ENCODE data around the gene SLC30A2. TPM values are rescaled to one million over a fixed set of nuclear protein-coding genes. Genes with fewer than 3 reads are reported as not detected.

The SLC30A2 gene
- total RNA-seq, 2 donors from 2014 or later, result not detected

GRCh38 chr1:26005434-26006105 lies 40.3 kb downstream of the SLC30A2 start:
- Mint-ChIP-seq H3K27me3 (peaks cover 42% of the 10 kb centered on the region), H3K4me3 (no peak overlapping the region), H3K36me3 (ENCODE audit: low read depth) (peaks cover 3% of the 10 kb centered on the region), H3K27ac (no peak overlapping the region), H3K4me1 (peaks cover 9% of the 10 kb centered on the region)
- ATAC-seq (no peak), DNase-seq (no peak)
- no peaks in the 10 kb centered on the region for H3K9me3 ChIP-seq (ENCODE audit: control insufficient read depth, low read length, poor library complexity, severe bottlenecking)

- H3K9me3 ChIP-seq (ENCODE audit: control insufficient read depth, low read length, poor library complexity, severe bottlenecking), result no peaks in the 10 kb centered on the region
These were observed 42.2 kb downstream of the SLC30A2 start for GRCh38 chr1:26003756-26004155.

GRCh38 chr1:26003262-26003661 lies 42.7 kb downstream of the SLC30A2 start:
- no peaks in the 10 kb centered on the region for H3K9me3 ChIP-seq (ENCODE audit: control insufficient read depth, low read length, poor library complexity, severe bottlenecking)
- Mint-ChIP-seq H3K4me3 (no peak overlapping the region), H3K27me3 (peaks cover 37% of the 10 kb centered on the region), H3K27ac (no peak overlapping the region), H3K36me3 (ENCODE audit: low read depth) (peaks cover 3% of the 10 kb centered on the region), H3K4me1 (peaks cover 15% of the 10 kb centered on the region)
- DNase-seq, result no peak
- ATAC-seq, result no peak

More at GRCh38 chr1:26003756-26004155, 42.2 kb downstream of the SLC30A2 start:
- H3K36me3 Mint-ChIP-seq (ENCODE audit: low read depth), result peaks cover 3% of the 10 kb centered on the region
- peaks cover 37% of the 10 kb centered on the region for H3K27me3 Mint-ChIP-seq
- peaks cover 11% of the 10 kb centered on the region for H3K4me1 Mint-ChIP-seq
- DNase-seq, result no peak
- no peak for ATAC-seq
- no peak overlapping the region for H3K27ac Mint-ChIP-seq
- no peak overlapping the region for H3K4me3 Mint-ChIP-seq

GRCh38 chr1:25999041-25999800 lies 46.7 kb downstream of the SLC30A2 start:
- Mint-ChIP-seq H3K27me3 (peaks cover 17% of the 10 kb centered on the region), H3K27ac (no peak overlapping the region), H3K4me1 (peaks cover 23% of the 10 kb centered on the region), H3K4me3 (no peak overlapping the region), H3K36me3 (ENCODE audit: low read depth) (peaks cover under 1% of the 10 kb centered on the region)
- no peak for ATAC-seq
- DNase-seq, result no peak
- no peaks in the 10 kb centered on the region for H3K9me3 ChIP-seq (ENCODE audit: control insufficient read depth, low read length, poor library complexity, severe bottlenecking)

GRCh38 chr1:25997828-25998761 lies 47.8 kb downstream of the SLC30A2 start, which contains the start of gene PAFAH2:
Gene PAFAH2, minus strand, starts transcription at chr1:25998063. Its CDS starts 7,247 bp downstream, at chr1:25990816.
- Mint-ChIP-seq H3K4me1 (peaks cover 22% of the 10 kb centered on the region), H3K4me3 (peak within 1 kb of the TSS; percentile 98), H3K36me3 (ENCODE audit: low read depth) (no peaks in the 10 kb centered on the region), H3K27me3 (peaks cover 10% of the 10 kb centered on the region), H3K27ac (peak within 1 kb of the TSS; percentile 98)
- ATAC-seq (peak; percentile 97), DNase-seq (peak; percentile 88 to 94 (median 93))
- H3K9me3 ChIP-seq (ENCODE audit: control insufficient read depth, low read length, poor library complexity, severe bottlenecking), result no peaks in the 10 kb centered on the region

GRCh38 chr1:25996966-25997827 lies 48.7 kb downstream of the SLC30A2 start:
- no peak for DNase-seq
- H3K36me3 Mint-ChIP-seq (ENCODE audit: low read depth), result no peaks in the 10 kb centered on the region
- H3K4me1 Mint-ChIP-seq, result peaks cover 24% of the 10 kb centered on the region
- no peaks in the 10 kb centered on the region for H3K9me3 ChIP-seq (ENCODE audit: control insufficient read depth, low read length, poor library complexity, severe bottlenecking)
- H3K27me3 Mint-ChIP-seq, result peaks cover 5% of the 10 kb centered on the region
- H3K4me3 Mint-ChIP-seq, result peak overlapping the region; percentile 98
- H3K27ac Mint-ChIP-seq, result peak overlapping the region; percentile 98
- ATAC-seq, result peak; percentile 0

- H3K4me3 Mint-ChIP-seq, result no peak overlapping the region
- peaks cover 38% of the 10 kb centered on the region for H3K4me1 Mint-ChIP-seq
- no peak for ATAC-seq
- H3K9me3 ChIP-seq (ENCODE audit: control insufficient read depth, low read length, poor library complexity, severe bottlenecking), result no peaks in the 10 kb centered on the region
- no peaks in the 10 kb centered on the region for H3K27me3 Mint-ChIP-seq
- no peak overlapping the region for H3K27ac Mint-ChIP-seq
- DNase-seq, result no peak
- no peaks in the 10 kb centered on the region for H3K36me3 Mint-ChIP-seq (ENCODE audit: low read depth)
These were observed 51.3 kb downstream of the SLC30A2 start for GRCh38 chr1:25994402-25995150.

- no peak for ATAC-seq
- no peaks in the 10 kb centered on the region for H3K36me3 Mint-ChIP-seq (ENCODE audit: low read depth)
- H3K4me1 Mint-ChIP-seq, result peaks cover 37% of the 10 kb centered on the region
- H3K4me3 Mint-ChIP-seq, result no peak overlapping the region
- H3K9me3 ChIP-seq (ENCODE audit: control insufficient read depth, low read length, poor library complexity, severe bottlenecking), result no peaks in the 10 kb centered on the region
- no peak for DNase-seq
- no peaks in the 10 kb centered on the region for H3K27me3 Mint-ChIP-seq
- no peak overlapping the region for H3K27ac Mint-ChIP-seq
These were observed 52.5 kb downstream of the SLC30A2 start for GRCh38 chr1:25993197-25993951.

- H3K4me1 Mint-ChIP-seq, result peaks cover 33% of the 10 kb centered on the region
- no peak overlapping the region for H3K27ac Mint-ChIP-seq
- no peak for DNase-seq
These were observed 53.2 kb downstream of the SLC30A2 start for GRCh38 chr1:25992689-25993171.

GRCh38 chr1:25991937-25992688 lies 53.8 kb downstream of the SLC30A2 start:
- peaks cover 27% of the 10 kb centered on the region for H3K4me1 Mint-ChIP-seq
- H3K36me3 Mint-ChIP-seq (ENCODE audit: low read depth), result peaks cover 1% of the 10 kb centered on the region
- no peaks in the 10 kb centered on the region for H3K9me3 ChIP-seq (ENCODE audit: control insufficient read depth, low read length, poor library complexity, severe bottlenecking)
- ATAC-seq (no peak), DNase-seq (no peak)
- H3K27ac Mint-ChIP-seq, result no peak overlapping the region
- H3K4me3 Mint-ChIP-seq, result no peak overlapping the region
- H3K27me3 Mint-ChIP-seq, result no peaks in the 10 kb centered on the region

More at GRCh38 chr1:25992689-25993171, 53.2 kb downstream of the SLC30A2 start:
- no peak for ATAC-seq
- Mint-ChIP-seq H3K4me3 (no peak overlapping the region), H3K36me3 (ENCODE audit: low read depth) (no peaks in the 10 kb centered on the region), H3K27me3 (no peaks in the 10 kb centered on the region)
- no peaks in the 10 kb centered on the region for H3K9me3 ChIP-seq (ENCODE audit: control insufficient read depth, low read length, poor library complexity, severe bottlenecking)
